HG02763 (cell line): ENCODE results near the gene POLR2C.

Source experiments
- ATAC-seq: cut with Tn5 transposase; IDR thresholded peaks from one replicate; pipeline ENCODE4 v1.9.1; 2021; ENCODE audit warnings: mild to moderate bottlenecking, moderate library complexity; ENCODE audit not compliant: unreplicated experiment

POLR2C gene

GRCh38 chr16:57447186-57447962 lies 15.1 kb upstream of the POLR2C start, which contains the start of the genes CIAPIN1 and COQ9:
Gene CIAPIN1, minus strand, starts transcription at chr16:57447385. Its CDS starts 6,457 bp downstream, at chr16:57440928.
Gene COQ9, plus strand, starts transcription at chr16:57447479. Its CDS starts 27 bp downstream, at chr16:57447506.
- ATAC-seq, result peak; percentile 97

DNA sequence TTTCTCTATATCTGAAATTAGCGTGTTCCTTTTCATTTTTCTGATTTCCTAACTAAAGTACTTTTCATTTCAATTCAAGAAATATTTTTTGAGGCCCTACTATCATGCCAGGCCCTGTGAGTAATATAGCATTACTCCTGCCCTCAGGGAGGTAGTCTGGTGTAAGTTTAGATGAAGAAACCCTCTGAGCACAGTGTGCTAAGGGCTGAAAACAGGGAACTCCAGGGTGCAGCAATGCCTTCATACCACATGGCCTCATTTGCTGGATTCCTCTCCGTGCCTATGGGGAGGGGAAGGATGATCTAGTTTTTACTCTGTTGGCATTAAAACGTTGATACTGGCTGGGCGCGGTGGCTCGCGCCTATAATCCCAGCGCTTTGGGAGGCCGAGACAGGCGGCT lies 10.5 kb upstream of the POLR2C start:
- ATAC-seq, result no peak

- no peak for ATAC-seq
Measured at GRCh38 chr16:57462978-57463362, 491 bp downstream of the POLR2C start.

DNA sequence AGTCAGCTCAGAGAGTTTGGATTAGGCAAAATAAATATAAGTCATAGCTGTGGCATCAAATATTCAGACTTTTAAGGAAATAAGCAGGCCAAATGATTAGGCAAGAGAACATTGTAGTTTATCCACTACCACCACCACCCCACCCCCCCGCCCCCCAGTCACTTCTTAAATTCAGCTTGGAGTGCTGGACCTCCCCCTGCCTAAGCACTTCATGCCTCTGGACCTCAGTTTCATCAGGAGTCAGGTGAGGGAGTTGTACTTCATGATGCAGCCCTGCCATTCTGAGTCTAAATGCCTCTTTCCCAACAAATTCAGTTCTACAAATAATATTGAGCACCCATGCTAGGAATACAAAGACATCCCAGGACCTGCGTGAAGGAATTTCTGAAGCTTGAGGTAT lies 2.0 kb downstream of the POLR2C start:
- no peak for ATAC-seq

GRCh38 chr16:57468346-57468745 lies 5.9 kb downstream of the POLR2C start:
- ATAC-seq, result no peak

DNA sequence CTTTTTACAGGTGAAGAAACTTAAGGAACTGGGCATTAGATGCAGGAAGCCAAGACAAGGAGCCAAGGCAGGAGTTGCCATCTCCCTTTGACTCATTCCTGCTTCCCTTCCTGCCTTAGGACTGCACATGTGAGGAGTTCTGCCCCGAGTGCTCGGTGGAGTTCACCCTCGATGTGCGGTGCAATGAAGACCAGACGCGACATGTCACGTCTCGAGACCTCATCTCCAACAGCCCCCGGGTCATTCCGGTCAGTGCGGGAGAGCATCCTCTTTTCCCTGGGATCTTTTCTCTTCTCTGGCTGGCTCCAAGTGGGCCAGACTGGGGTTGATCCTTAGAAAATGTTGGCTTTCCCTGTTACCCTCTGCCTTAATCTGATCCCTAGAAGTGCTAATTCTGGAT lies 6.6 kb downstream of the POLR2C start:
- ATAC-seq, result no peak

- no peak for ATAC-seq
Measured at GRCh38 chr16:57469917-57470470, 7.5 kb downstream of the POLR2C start.

GRCh38 chr16:57470711-57471110 lies 8.2 kb downstream of the POLR2C start:
- ATAC-seq, result no peak

- no peak for ATAC-seq
Measured at GRCh38 chr16:57471209-57471608, 8.7 kb downstream of the POLR2C start.

GRCh38 chr16:57471852-57472664 lies 9.6 kb downstream of the POLR2C start:
- no peak for ATAC-seq

- ATAC-seq, result no peak
Measured at GRCh38 chr16:57472665-57473060, 10.2 kb downstream of the POLR2C start.

GRCh38 chr16:57473176-57473840 lies 10.8 kb downstream of the POLR2C start:
- ATAC-seq, result no peak

DNA sequence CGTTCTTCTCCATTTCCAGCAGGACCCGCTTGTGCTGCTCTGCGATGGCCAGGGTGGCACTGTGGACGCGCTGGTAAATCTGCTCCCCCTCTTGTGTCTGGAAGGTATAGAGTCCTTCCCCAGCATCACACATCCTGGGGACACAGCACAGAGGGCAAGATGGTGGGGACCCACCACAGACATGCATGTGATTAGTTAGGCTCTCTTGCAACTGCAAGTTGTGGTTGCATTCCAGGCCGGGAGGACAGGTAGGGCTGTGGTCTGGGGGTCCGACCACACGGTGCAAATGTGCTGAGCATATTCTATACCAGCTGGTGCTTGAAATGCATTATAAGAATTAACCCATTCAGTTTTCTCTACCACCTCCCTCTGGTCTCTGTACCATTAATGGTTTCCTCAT lies 11.4 kb downstream of the POLR2C start:
- ATAC-seq, result no peak

DNA sequence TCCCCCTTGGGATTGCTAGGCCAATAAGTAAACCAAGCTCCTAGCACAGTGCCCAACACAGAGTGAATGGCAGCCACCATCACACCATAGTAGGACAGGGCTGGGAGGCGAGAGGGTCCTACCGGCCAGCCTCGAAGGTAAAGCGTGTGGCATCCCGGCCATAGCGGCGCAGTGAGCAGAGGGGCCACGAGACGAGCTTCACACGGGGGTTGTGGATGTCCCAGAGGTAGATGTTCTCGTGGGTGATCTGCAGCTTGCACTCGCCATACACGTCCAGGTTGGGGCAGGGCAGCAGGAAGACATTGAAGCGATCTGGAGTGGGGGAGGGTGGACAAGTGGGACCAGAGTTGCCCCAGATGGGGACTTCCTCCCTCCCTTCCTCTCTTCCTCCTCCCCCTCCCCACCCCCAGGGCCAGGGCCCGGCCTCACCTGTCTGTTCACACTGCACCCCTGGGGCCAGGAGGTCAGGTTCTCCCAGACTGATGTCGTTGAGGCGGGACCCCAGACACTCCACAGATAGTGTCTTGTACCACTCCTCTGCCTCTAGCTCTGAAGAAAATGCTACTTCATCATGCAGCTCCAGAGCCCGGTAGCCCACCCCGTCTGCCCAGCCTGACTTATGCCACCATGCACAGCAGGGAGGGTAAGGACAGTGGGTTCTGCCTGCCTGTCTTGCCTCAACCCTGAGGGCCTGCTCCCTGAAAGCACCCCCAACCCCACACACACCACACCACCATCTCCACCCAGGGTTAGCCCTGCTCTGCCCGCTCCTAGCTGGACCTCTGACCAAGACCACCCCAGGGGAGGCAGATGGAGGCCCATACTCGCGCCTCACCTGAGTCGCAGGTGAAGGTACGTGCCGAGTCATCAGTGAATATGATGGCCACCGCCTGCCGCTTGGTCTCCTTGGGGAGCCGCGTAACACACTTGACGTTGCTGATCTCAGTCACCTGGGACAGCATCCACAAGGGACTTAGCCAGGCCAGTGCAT lies 12.5 kb downstream of the POLR2C start:
- no peak for ATAC-seq

DNA sequence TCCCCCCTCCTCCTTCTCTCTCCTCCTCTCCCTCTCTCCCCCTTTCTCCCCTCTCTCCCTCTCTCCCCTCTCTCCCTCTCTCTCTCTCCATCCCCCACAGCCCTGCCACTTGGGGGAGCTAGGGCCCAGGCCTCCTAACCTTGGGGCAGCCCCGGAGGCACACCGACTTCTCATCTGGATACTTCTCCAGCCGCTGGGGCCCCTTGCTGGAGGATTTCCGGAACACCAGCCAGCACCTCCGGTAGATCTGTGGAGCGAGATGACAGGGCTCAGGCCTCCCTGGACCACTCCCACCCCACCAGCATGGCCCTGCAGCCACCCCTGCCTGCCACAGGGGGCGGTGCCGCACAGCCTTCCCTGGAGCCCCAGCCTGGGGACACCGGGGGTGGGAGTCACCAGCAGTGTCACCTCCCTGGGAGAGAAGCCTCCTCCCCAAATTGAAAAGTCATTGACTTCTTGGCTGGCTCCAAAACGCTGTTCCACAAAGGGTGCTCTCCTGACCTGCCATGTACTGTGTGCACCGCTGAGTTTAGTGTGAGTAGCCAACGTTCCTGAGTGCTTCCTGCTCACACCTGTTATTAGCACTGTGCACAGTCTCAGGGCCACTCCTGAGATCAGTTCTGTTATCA lies 13.3 kb downstream of the POLR2C start:
- peak; percentile 81 for ATAC-seq

DNA sequence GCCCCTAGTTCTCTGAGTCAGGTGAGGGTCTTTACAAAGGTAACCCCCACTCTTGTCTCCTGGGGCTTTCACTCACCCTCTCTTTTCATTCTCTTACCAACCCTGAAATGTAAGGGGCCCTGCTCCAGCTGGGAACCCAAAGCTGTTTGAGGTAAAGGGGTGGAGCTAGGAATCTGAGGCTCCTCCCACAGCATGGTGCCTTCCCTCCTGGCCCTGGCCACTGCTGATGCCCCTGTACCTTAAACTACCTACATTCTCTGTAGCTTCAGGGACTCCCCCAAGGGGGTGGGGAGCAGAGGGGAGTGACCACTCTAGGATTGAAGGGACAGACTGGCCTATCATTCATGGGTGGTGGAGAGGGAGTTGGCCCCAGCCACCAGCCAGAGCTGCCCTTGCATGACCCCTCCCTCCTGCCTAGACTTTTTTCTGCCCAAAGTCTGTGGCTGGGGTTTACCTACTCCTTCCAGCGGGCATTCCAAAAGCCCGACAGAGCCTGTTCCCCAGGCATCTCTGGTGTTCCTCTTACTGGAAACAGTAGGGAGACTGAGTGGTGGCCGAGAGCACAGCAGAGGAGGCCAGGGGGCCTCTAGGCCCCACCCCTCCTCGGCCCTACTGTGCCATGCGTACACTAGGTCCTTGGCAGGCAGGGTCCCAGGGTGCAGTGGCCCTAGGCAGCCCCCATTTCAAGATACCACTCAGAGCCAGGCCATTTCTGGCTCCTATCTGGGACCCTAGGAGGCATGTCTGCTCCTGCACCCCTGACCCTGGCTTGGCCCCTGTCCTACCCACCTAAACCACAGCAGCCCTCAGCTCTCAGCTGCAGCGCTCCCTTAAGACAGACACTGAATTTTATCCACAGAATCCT lies 14.3 kb downstream of the POLR2C start:
- no peak for ATAC-seq

DNA sequence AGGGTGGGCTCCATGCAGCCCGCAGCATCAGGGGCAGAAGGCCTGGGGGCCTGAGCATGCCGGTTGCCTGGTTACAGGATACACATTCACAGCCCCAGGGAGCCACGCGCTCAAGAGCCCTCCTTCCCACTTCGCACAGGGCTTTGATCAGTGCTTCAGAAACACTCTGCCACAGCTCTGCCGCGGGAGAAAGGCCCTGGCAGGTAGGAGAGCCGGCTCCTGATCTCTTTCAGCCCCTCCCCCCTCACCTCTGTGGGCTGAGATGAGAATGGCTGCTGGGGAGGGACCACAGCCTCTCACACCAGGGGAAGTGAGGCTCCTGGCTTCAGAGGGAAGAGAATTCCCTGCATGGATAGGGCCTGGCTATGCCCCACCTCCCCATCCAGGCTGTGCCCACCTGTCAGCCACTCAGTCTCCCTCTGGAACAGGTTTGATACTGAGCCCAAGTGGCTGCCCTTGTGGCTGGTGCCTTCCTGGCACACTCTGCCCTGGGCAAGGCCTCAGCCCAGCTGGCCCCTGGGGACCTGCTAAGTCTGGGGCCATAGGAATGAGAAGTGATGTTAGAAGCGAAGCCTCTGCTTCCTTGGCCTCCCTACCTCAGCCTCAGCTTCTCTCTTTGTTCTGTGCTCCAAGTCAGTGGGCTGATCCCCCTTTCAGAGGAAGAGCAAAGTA lies 15.2 kb downstream of the POLR2C start:
- ATAC-seq, result no peak
